ENCODE measurements around the gene PGM1. TPM values are rescaled to one million over a fixed set of nuclear protein-coding genes. Genes with fewer than 3 reads are reported as not detected.

The PGM1 gene
- total RNA-seq, 1 donor from 2014 or later, result 47.3 TPM

- Mint-ChIP-seq H3K27ac (no peak overlapping the region), H3K4me3 (no peak overlapping the region), H3K27me3 (no peaks in the 10 kb centered on the region), H3K4me1 (no peaks in the 10 kb centered on the region), H3K9me3 (peaks cover 5% of the 10 kb centered on the region), H3K36me3 (ENCODE audit: low read depth) (no peaks in the 10 kb centered on the region)
- no peak for DNase-seq
- intact Hi-C loops (cut with micrococcal nuclease), result no loop called here
Measured at GRCh38 chr1:63669151-63669961, 76.1 kb downstream of the PGM1 start.

- intact Hi-C loops (cut with micrococcal nuclease), result no loop called here
- Mint-ChIP-seq H3K4me1 (no peaks in the 10 kb centered on the region), H3K36me3 (ENCODE audit: low read depth) (no peaks in the 10 kb centered on the region), H3K9me3 (peaks cover 5% of the 10 kb centered on the region), H3K27ac (no peak overlapping the region), H3K4me3 (no peak overlapping the region), H3K27me3 (no peaks in the 10 kb centered on the region)
- no peak for DNase-seq
Measured at GRCh38 chr1:63670164-63670563, 77.0 kb downstream of the PGM1 start.

GRCh38 chr1:63671514-63671913, 78.3 kb downstream of the PGM1 start:
- H3K36me3 Mint-ChIP-seq (ENCODE audit: low read depth), result no peaks in the 10 kb centered on the region
- H3K27me3 Mint-ChIP-seq, result no peaks in the 10 kb centered on the region
- H3K27ac Mint-ChIP-seq, result no peak overlapping the region
- no peak for DNase-seq
- no peaks in the 10 kb centered on the region for H3K9me3 Mint-ChIP-seq
- no peaks in the 10 kb centered on the region for H3K4me1 Mint-ChIP-seq
- H3K4me3 Mint-ChIP-seq, result no peak overlapping the region
- intact Hi-C loops (cut with micrococcal nuclease), result no loop called here

GRCh38 chr1:63674238-63674864, 81.1 kb downstream of the PGM1 start:
- DNase-seq, result no peak
- H3K9me3 Mint-ChIP-seq, result no peaks in the 10 kb centered on the region
- H3K27me3 Mint-ChIP-seq, result no peaks in the 10 kb centered on the region
- no peak overlapping the region for H3K27ac Mint-ChIP-seq
- H3K36me3 Mint-ChIP-seq (ENCODE audit: low read depth), result no peaks in the 10 kb centered on the region
- H3K4me3 Mint-ChIP-seq, result no peak overlapping the region
- intact Hi-C loops (cut with micrococcal nuclease), result no loop called here
- no peaks in the 10 kb centered on the region for H3K4me1 Mint-ChIP-seq

GRCh38 chr1:63674865-63675419, 81.7 kb downstream of the PGM1 start:
- Mint-ChIP-seq H3K9me3 (no peaks in the 10 kb centered on the region), H3K27me3 (no peaks in the 10 kb centered on the region), H3K36me3 (ENCODE audit: low read depth) (no peaks in the 10 kb centered on the region), H3K4me1 (no peaks in the 10 kb centered on the region), H3K27ac (no peak overlapping the region), H3K4me3 (no peak overlapping the region)
- intact Hi-C loops (cut with micrococcal nuclease), result no loop called here
- no peak for DNase-seq

GRCh38 chr1:63675420-63675931, 82.3 kb downstream of the PGM1 start:
- Mint-ChIP-seq H3K27me3 (no peaks in the 10 kb centered on the region), H3K9me3 (no peaks in the 10 kb centered on the region), H3K4me1 (no peaks in the 10 kb centered on the region), H3K36me3 (ENCODE audit: low read depth) (no peaks in the 10 kb centered on the region), H3K4me3 (no peak overlapping the region), H3K27ac (no peak overlapping the region)
- intact Hi-C loops (cut with micrococcal nuclease), result no loop called here
- DNase-seq, result no peak

- no peaks in the 10 kb centered on the region for H3K36me3 Mint-ChIP-seq (ENCODE audit: low read depth)
- no peaks in the 10 kb centered on the region for H3K9me3 Mint-ChIP-seq
- H3K4me3 Mint-ChIP-seq, result no peak overlapping the region
- H3K27ac Mint-ChIP-seq, result no peak overlapping the region
- no peak for DNase-seq
- peaks cover 4% of the 10 kb centered on the region for H3K27me3 Mint-ChIP-seq
- H3K4me1 Mint-ChIP-seq, result no peaks in the 10 kb centered on the region
- intact Hi-C loops (cut with micrococcal nuclease), result no loop called here
Measured at GRCh38 chr1:63677497-63677896, 84.3 kb downstream of the PGM1 start.

GRCh38 chr1:63678200-63678599, 85.0 kb downstream of the PGM1 start:
- no peak overlapping the region for H3K27ac Mint-ChIP-seq
- H3K27me3 Mint-ChIP-seq, result peaks cover 4% of the 10 kb centered on the region
- DNase-seq, result no peak
- H3K4me1 Mint-ChIP-seq, result no peaks in the 10 kb centered on the region
- H3K36me3 Mint-ChIP-seq (ENCODE audit: low read depth), result no peaks in the 10 kb centered on the region
- H3K9me3 Mint-ChIP-seq, result no peaks in the 10 kb centered on the region
- intact Hi-C loops (cut with micrococcal nuclease), result no loop called here
- no peak overlapping the region for H3K4me3 Mint-ChIP-seq

GRCh38 chr1:63679076-63679475, 85.9 kb downstream of the PGM1 start:
- peaks cover 4% of the 10 kb centered on the region for H3K27me3 Mint-ChIP-seq
- no peak overlapping the region for H3K4me3 Mint-ChIP-seq
- H3K36me3 Mint-ChIP-seq (ENCODE audit: low read depth), result no peaks in the 10 kb centered on the region
- no peak for DNase-seq
- H3K4me1 Mint-ChIP-seq, result no peaks in the 10 kb centered on the region
- intact Hi-C loops (cut with micrococcal nuclease), result no loop called here
- H3K27ac Mint-ChIP-seq, result no peak overlapping the region
- no peaks in the 10 kb centered on the region for H3K9me3 Mint-ChIP-seq

GRCh38 chr1:63679589-63679988, 86.4 kb downstream of the PGM1 start:
- Mint-ChIP-seq H3K36me3 (ENCODE audit: low read depth) (no peaks in the 10 kb centered on the region), H3K27ac (no peak overlapping the region), H3K4me3 (no peak overlapping the region), H3K9me3 (no peaks in the 10 kb centered on the region), H3K27me3 (peaks cover 4% of the 10 kb centered on the region), H3K4me1 (no peaks in the 10 kb centered on the region)
- no peak for DNase-seq
- intact Hi-C loops (cut with micrococcal nuclease), result no loop called here

GRCh38 chr1:63682936-63683335, 89.7 kb downstream of the PGM1 start:
- Mint-ChIP-seq H3K4me1 (no peaks in the 10 kb centered on the region), H3K4me3 (no peak overlapping the region), H3K27ac (no peak overlapping the region), H3K36me3 (ENCODE audit: low read depth) (no peaks in the 10 kb centered on the region), H3K27me3 (peaks cover 6% of the 10 kb centered on the region), H3K9me3 (no peaks in the 10 kb centered on the region)
- DNase-seq, result no peak
- intact Hi-C loops (cut with micrococcal nuclease), result no loop called here

- peaks cover 6% of the 10 kb centered on the region for H3K27me3 Mint-ChIP-seq
Measured at GRCh38 chr1:63683759-63684158, 90.5 kb downstream of the PGM1 start.

GRCh38 chr1:63686696-63687095, 93.5 kb downstream of the PGM1 start:
- peak overlapping the region; percentile 46 for H3K27ac Mint-ChIP-seq
- DNase-seq, result no peak
- H3K27me3 Mint-ChIP-seq, result peaks cover 8% of the 10 kb centered on the region
- H3K36me3 Mint-ChIP-seq (ENCODE audit: low read depth), result no peaks in the 10 kb centered on the region
- no peak overlapping the region for H3K4me3 Mint-ChIP-seq
- H3K4me1 Mint-ChIP-seq, result peaks cover under 1% of the 10 kb centered on the region
- H3K9me3 Mint-ChIP-seq, result no peaks in the 10 kb centered on the region
- intact Hi-C loops (cut with micrococcal nuclease), result no loop called here

More at GRCh38 chr1:63683759-63684158, 90.5 kb downstream of the PGM1 start:
- no peak overlapping the region for H3K27ac Mint-ChIP-seq
- no peaks in the 10 kb centered on the region for H3K9me3 Mint-ChIP-seq
- intact Hi-C loops (cut with micrococcal nuclease), result no loop called here
- no peaks in the 10 kb centered on the region for H3K4me1 Mint-ChIP-seq
- H3K4me3 Mint-ChIP-seq, result no peak overlapping the region
- no peak for DNase-seq
- no peaks in the 10 kb centered on the region for H3K36me3 Mint-ChIP-seq (ENCODE audit: low read depth)

- no peak overlapping the region for H3K4me3 Mint-ChIP-seq
- no peaks in the 10 kb centered on the region for H3K9me3 Mint-ChIP-seq
- no peak overlapping the region for H3K27ac Mint-ChIP-seq
- H3K4me1 Mint-ChIP-seq, result peaks cover 1% of the 10 kb centered on the region
- H3K27me3 Mint-ChIP-seq, result peaks cover 4% of the 10 kb centered on the region
- intact Hi-C loops (cut with micrococcal nuclease), result no loop called here
- no peak for DNase-seq
- no peaks in the 10 kb centered on the region for H3K36me3 Mint-ChIP-seq (ENCODE audit: low read depth)
Measured at GRCh38 chr1:63688302-63688890, 95.2 kb downstream of the PGM1 start.

Data from activated CD4-positive, alpha-beta T cell treated with anti-CD3 and anti-CD28 coated beads, Interleukin-2, amount 10 ng/mL, durations not matched to agents 24 days and 14 days (primary cell).